PFSK-1 (cell line): ENCODE measurements around the gene FAM83E.

Source experiments
- FOXP2 ChIP-seq: optimal IDR thresholded peaks from 2 replicates; pipeline ENCODE3; 2011; ENCODE audit warnings: borderline replicate concordance, control low read depth, inconsistent platforms; ENCODE audit not compliant: insufficient read depth; ENCODE audit errors: extremely low read length, extremely low read depth
- POLR2AphosphoS5 ChIP-seq: IDR thresholded peaks from 2 replicates; pipeline ENCODE4 v1.6.1; 2012; ENCODE audit warnings: low read depth, mild to moderate bottlenecking, control low read depth, low read length, moderate library complexity
- SIN3A ChIP-seq: IDR thresholded peaks from 2 replicates; pipeline ENCODE4 v1.6.1; 2012; ENCODE audit warnings: mild to moderate bottlenecking, low read length, moderate library complexity, borderline replicate concordance; ENCODE audit not compliant: insufficient read depth
- TAF1 ChIP-seq: IDR thresholded peaks from 2 replicates; pipeline ENCODE4 v1.6.1; 2012; ENCODE audit warnings: low read length, control low read depth, borderline replicate concordance; ENCODE audit not compliant: insufficient read depth
- TF ChIP-seq, protein P1 (sequence below), 2 experiments: IDR thresholded peaks; 2 replicates each; pipeline versions ENCODE4 v1.6.1 to v1.8.0; 2011 to 2012; ENCODE audit warnings: low read depth in 2 of 2, low read length in 2 of 2, control low read depth in 1 of 2, inconsistent platforms in 1 of 2, mild to moderate bottlenecking in 1 of 2, moderate library complexity in 1 of 2; ENCODE audit not compliant: insufficient read depth in 1 of 2

Gene FAM83E

DNA sequence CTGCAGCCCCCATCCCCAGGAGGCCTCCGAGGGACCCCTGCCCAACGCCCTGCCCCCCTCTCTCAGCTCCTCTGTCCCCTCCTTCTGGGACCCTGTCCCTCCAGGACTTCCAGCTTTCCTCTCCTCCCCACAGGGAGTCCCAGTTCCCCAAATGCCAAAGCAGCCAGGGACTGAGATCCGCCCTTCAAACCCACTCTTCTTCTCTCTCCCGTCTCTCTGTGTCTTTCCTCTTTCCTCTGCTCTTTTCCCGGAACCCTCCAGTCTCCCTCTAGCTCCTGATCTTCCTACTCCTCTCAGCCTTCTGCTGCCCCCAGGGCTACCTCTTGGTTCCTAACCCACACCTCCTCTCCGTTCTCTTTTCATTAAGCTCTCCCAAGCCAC, 30.7 kb upstream of the FAM83E start:
- TF ChIP-seq, protein P1, sequence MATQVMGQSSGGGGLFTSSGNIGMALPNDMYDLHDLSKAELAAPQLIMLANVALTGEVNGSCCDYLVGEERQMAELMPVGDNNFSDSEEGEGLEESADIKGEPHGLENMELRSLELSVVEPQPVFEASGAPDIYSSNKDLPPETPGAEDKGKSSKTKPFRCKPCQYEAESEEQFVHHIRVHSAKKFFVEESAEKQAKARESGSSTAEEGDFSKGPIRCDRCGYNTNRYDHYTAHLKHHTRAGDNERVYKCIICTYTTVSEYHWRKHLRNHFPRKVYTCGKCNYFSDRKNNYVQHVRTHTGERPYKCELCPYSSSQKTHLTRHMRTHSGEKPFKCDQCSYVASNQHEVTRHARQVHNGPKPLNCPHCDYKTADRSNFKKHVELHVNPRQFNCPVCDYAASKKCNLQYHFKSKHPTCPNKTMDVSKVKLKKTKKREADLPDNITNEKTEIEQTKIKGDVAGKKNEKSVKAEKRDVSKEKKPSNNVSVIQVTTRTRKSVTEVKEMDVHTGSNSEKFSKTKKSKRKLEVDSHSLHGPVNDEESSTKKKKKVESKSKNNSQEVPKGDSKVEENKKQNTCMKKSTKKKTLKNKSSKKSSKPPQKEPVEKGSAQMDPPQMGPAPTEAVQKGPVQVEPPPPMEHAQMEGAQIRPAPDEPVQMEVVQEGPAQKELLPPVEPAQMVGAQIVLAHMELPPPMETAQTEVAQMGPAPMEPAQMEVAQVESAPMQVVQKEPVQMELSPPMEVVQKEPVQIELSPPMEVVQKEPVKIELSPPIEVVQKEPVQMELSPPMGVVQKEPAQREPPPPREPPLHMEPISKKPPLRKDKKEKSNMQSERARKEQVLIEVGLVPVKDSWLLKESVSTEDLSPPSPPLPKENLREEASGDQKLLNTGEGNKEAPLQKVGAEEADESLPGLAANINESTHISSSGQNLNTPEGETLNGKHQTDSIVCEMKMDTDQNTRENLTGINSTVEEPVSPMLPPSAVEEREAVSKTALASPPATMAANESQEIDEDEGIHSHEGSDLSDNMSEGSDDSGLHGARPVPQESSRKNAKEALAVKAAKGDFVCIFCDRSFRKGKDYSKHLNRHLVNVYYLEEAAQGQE (IDR thresholded peaks at IDR 0.05; ENCODE audit: insufficient read depth in 1 of 2, low read depth in 2 of 2, low read length in 2 of 2): no peak
- TF ChIP-seq TAF1: no peak
- no peak for TF ChIP-seq SIN3A
- TF ChIP-seq FOXP2: no peak
- TF ChIP-seq POLR2AphosphoS5: no peak

GRCh38 chr19:48644839-48645619, 30.2 kb upstream of the FAM83E start:
- TF ChIP-seq POLR2AphosphoS5: no peak
- no peak for TF ChIP-seq FOXP2
- TF ChIP-seq SIN3A: no peak
- TF ChIP-seq TAF1: no peak
- TF ChIP-seq, protein P1 (IDR thresholded peaks at IDR 0.05; ENCODE audit: insufficient read depth in 1 of 2, low read depth in 2 of 2, low read length in 2 of 2): no peak

- TF ChIP-seq TAF1 (no peak), POLR2AphosphoS5 (no peak), SIN3A (no peak), FOXP2 (no peak)
- TF ChIP-seq, protein P1 (IDR thresholded peaks at IDR 0.05; ENCODE audit: insufficient read depth in 1 of 2, low read depth in 2 of 2, low read length in 2 of 2): no peak
Observed at GRCh38 chr19:48644355-48644754, 29.5 kb upstream of the FAM83E start.

- TF ChIP-seq, protein P1 (IDR thresholded peaks at IDR 0.05; ENCODE audit: insufficient read depth in 1 of 2, low read depth in 2 of 2, low read length in 2 of 2): no peak
- no peak for TF ChIP-seq POLR2AphosphoS5
- no peak for TF ChIP-seq FOXP2
- no peak for TF ChIP-seq SIN3A
- no peak for TF ChIP-seq TAF1
Observed at GRCh38 chr19:48642862-48643261, 28.0 kb upstream of the FAM83E start.

DNA sequence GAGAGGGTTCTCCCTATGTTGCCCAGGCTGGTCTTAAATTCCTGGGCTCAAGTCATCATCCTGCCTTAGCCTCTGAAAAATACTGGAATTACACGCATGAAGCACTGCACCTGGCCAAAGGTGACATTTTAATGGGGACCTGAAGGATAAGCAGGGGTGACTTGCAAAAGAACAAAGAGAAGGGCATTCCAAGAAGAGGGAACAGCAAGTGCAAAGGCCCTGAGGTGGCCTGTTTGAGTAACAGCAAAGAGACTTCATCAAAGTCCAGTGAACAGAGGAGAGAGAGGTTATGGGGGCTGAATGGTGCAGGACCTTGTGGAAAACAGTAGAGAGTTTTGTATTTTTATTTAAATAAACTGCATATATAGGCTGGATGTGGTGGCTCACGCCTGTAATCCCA, 27.0 kb upstream of the FAM83E start:
- TF ChIP-seq SIN3A (no peak), FOXP2 (no peak), POLR2AphosphoS5 (no peak), TAF1 (no peak)
- TF ChIP-seq, protein P1 (IDR thresholded peaks at IDR 0.05; ENCODE audit: insufficient read depth in 1 of 2, low read depth in 2 of 2, low read length in 2 of 2): no peak
